Stimulated activated CD8-positive, alpha-beta memory T cell treated with anti-CD3 and anti-CD28 coated beads, Interleukin-4, amount 100 ng/mL, for 1 hour (primary cell): ENCODE measurements around the gene CD82.

Source experiments
- DNase-seq, 2 donors: peaks; one replicate each; pipeline ENCODE4 v3.0.0-alpha.2; 2020; ENCODE audit warnings: low read depth in 2 of 2, low spot score in 1 of 2

Gene CD82, protein sequence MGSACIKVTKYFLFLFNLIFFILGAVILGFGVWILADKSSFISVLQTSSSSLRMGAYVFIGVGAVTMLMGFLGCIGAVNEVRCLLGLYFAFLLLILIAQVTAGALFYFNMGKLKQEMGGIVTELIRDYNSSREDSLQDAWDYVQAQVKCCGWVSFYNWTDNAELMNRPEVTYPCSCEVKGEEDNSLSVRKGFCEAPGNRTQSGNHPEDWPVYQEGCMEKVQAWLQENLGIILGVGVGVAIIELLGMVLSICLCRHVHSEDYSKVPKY

DNA sequence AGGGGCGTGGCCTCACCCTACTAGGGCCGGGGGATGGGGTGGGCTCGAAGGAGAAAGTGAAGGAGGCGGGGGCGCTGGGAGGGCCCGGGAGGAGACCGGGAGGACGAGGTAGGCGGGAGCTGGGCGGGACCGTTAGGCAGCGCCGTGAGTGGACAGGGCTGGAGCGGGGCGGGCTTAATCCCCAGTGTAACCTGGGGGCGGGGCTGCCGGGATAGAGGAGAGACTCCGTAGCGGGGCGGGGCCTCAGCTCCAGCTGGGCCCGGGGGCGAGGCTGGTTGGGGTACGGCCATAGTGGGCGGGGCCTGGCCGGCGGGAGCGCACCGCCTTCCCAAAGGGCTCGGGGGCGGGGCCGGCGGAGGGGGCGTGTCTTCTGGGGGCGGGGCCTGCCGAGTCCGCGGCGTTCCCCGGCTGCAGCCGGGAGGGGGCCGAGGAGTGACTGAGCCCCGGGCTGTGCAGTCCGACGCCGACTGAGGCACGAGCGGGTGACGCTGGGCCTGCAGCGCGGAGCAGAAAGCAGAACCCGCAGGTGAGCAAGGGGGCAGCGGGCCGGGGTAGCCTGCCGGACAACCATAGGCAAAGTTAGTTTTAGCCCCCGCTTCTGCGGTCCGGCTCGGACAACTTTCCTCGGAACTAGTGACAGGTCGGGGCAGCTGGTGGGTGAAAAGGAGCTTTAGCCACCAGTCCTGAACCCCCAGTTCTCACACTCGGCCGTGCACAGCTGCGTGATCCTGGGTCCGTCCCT is at the start of gene CD82:
Gene CD82, plus strand, starts transcription at position 453 of the 742 bp plus-strand sequence. CDS start 29,000 bp downstream, outside the sequence.
- DNase-seq, result peak; percentile 93 to 95

DNA sequence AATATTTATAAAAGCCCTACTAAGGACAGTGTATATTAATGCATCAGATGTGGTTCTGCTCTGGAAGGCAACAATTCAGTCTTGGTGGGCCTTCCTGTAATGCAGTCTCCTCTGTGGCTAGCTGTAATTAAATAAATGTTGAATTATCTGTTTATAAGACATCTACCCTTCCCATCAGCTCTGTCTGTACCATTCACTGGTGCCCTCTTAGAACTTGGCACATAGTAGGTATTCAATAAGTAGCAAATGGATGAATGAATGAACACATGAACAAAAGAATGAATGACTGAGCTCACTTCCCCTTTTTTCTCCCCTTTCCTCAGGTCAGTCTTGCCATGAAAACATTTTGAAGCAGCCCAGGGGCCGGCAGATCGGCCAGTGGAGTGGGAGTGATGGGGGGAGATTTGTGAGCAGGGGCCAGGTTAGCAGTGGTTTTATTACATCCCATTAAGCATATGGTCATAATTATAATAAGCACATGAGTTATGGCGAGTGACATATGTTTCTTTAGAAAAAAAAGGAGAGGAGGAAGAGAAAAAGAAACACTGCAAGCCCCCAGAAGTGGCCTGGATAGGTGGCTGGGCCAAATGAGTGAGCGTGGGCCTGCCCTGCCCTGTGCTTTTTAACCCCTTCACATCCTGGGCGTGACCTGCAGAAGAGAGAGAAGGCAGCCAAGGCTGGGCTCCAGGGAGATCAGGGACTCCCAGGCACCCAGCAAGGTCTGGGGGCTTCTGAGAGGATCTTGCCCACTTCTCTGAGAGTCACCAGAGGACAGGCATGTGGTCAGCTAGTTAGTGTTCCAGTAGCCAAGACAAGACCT is 48.6 kb upstream of the CD82 start:
- no peak for DNase-seq

DNA sequence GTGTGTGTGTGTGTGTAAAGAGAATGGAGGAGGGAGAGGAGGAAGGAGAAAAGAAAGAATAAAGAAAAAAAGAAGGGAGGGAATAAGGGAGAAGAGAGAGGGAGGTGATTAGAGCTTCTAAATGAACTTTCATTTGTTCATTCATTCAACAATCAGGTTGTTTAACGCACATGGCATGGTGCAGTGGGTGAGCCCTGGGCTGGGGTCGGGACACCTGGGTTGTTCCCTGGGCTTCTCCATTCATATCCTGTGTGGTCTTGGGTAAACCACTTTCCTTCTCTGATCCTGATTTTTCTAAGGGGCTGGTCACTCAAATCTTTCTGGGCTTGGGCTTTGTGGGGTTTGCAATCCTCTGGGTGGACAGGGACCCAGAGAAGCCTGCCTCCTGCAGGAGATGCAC is 47.9 kb upstream of the CD82 start:
- DNase-seq, result no peak

DNA sequence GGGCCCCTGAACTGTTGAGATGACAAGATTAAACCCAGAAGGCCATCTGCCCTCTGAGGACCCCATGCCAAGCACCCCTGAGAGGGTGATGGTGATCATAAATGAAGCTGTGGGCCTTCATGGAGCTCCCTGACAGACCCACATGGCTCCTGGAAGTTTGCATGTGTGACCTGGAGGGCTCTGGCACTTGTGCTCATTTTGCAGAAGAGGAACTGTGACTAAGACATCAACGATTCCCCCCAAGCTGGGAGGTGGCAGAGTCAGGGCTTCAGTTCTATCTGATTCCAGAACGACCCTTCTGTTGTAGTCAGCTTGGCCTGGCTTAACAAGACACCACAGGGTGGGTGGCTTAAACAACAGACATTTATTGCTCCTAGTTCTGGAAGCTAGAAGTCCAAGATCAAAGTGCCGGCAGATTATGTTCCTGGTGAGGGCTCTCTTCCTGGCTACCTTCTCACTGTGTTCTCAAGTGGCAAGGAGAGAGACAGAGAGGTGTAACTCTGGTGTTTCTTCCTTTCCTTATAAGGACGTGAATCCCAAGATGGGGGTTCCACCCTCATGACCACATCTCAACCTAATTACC is 46.4 kb upstream of the CD82 start:
- DNase-seq, result no peak

DNA sequence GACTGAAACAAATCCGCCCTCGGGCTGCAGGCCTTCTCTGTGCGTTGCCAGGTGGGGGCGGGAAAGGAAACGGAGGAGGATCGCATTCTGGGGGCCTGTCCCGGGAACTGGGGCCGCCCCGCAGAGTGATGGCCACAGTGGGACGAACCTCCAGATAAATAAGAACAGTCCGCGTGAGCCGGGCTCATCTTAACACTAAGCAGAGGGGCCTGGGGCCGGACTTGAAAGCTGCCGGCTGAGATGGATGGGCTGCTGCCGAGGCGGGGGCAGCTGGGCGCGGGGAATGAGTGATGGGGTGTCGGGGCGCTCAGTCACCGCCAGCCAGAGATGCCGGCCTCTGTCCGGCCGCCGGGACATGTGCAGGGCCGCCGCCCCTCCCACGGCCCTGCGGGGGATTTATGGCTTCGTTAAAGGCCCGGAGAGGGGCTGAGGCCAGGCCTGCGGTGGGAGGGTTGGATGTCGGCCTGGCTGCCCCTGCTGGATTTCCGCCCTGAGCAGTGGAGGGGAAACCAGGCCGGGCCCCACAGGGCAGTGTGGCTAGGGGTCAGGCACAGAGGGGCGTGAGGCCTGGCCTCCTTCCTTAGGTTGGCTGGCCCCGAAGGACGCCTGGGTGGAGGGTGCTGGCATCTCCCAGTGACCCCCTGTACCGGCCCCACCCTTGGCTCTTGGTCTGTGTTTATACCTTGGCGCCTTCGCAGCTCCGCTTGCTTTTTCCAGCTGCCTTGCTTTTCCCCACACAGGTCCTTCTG is 45.3 kb upstream of the CD82 start:
- DNase-seq, result no peak

DNA sequence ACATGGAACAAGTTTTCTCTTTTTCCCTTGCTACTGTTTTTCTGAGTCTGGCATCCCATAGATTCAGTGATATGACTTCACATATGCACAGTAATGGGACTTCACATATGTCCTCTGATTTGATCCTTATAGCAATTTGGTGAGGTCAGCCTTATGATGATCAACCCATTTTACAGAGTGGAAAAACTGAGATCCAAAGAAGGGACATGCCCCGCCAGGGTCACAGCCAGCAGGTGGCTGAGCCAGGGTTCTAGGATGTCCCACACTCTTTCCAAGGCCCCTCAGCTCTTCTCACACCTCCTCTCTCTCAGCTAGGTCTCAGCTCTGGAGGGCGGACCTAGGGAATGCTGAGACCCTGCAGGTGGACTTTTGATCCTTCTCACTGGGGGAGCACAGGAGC is 44.3 kb upstream of the CD82 start:
- DNase-seq, result no peak

DNA sequence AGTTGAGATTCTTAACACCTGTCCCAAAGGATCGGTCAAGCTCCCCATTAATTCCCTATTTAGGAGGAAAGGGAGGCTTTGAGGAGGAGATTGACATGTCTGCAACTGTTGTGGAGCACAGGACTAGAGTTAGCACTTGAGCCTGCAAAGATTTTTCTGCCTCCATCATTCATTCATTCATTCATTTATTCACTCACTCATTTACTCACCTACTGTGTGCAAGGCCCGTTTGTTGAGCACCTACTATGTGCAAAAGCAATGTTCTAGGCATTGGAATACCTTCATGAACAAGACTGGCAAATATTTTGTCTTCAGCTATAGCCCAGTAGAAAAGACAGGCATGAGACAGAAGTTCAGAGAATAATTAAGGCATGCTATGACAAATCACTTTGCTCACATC is 43.2 kb upstream of the CD82 start:
- DNase-seq, result no peak

DNA sequence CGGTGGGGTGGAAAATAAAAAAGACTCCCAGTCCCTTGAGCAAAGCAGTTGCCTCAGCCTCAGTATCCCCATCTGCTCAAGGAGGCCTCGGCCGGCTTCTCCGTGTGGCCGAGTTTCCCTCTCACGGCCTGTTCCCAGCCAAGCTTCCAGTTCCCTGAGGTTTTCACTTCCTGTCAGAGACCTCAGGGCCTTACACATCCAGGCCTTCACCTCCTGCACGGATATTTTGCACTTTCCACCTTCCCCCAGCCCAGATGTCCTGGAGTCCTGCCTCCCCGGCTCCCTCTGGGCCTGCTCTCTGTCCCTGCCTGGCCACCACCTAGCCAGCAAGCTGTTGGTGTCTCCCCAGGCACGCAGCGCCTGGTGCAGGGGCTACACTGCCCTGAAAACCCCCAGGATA is 41.1 kb upstream of the CD82 start:
- no peak for DNase-seq

DNA sequence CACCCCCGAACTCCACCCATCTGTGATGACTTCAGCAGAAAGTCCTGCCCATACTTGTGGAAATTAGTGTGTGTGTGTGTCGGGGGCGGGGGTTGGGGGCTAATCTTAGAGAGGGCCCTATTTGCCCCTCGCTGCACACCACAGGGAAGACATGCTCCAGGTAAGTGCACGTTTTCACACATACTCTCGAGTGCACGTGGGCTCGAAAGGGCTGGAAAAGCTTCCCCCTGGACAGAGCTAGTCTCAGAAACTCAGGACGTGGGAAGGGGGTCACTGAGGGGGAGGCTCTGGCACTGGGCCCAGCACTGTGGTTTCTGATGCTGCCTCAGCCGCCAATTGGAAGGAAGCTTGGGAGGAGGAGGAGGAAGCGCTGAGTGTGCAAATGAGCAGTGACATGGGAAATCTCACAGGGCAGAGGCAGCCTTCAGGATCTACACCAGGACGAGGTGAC is 40.7 kb upstream of the CD82 start:
- DNase-seq, result no peak

DNA sequence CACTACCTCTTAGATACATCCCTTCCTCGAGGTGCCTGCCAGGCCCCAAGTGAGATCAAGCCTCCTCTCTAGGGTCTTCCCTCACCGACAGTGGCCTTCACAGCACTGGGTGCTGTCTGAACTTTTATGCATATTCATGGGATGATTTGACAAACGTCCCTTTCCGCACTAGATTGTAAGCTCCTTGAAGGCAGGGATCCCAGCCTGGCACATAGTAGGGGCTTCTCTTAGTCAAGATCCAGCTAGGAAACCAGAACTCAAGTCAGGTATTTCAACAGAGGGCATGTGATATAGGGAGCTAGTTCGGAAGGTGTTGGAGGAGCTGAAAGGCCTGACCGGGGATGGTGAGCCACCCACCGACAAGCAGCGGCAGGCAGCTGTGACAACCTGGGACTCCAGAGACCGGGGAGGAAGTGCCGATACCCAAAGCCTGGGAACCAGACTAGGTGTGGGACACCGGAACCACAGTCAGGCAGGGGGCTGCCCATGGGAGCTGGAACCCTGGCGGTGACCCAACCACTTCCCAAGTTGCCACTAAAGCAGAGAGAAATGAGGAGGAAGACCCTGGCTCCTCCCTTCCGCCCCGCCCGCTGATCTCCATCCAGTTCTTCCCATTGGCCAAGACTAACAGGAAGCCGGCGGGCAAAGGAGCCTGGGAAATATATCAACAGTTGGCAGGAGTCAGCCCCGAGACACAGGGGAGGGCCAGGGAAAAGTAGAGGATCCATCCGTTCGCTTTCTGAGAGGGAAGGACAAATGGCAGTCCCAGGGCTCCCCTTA is 39.8 kb upstream of the CD82 start:
- no peak for DNase-seq

DNA sequence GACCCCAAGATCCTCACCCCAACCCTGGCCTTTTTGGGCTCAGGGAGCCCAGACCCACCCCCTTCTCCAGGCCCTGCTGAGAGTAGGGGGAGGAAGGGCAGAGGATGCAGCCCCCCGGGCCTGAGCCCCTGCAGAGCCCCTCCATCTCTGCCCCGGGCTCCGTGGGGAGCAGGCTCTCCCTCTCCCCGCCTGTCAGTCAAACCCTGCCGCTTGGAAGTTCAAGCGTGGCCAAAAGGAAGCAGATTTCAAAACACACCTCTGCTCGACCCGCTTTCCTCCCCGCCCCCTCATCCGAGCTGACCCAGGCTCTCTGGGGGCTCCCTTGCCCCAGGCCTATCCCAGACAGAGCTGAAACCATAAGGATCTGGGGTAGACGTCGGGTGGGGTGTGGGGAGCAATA is 39.0 kb upstream of the CD82 start:
- no peak for DNase-seq

DNA sequence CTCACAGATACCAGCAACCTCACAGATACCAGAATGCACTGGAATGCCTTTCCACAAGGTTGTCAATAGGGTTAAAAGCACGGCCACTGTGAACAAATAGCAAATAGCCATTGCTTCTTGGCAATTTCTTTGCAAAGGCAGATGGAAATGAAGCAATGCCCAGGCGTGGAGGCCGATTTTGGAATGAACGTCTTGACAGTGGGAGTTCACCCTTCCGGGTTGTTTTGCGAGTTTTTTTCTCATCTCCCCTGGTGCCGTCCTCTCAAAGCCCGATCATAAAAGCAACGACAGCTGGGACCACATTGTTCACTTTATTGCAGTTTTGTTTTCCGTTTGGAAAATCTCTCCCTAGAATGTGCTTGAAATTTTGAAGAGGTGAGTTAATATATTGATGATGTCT is 38.0 kb upstream of the CD82 start:
- no peak for DNase-seq

DNA sequence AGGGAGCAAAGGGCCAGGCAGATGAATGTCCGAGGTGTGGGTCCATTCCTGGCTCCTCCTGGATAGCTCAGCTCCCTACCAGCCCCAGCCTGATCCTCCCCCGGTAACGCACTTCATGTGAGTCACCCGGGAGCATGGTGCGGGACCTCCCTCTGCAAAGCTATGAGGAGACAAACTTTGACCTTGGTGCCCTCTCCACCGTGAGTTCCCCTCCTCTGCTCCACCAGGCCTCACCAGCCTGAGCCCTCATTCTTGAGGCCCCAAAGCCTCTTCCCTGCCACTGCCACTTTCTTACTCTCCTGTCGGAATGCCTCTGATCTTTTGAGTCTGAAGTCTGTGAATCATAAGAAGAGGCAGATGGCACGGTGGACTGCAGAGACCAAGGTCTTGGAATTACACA is 37.4 kb upstream of the CD82 start:
- no peak for DNase-seq

DNA sequence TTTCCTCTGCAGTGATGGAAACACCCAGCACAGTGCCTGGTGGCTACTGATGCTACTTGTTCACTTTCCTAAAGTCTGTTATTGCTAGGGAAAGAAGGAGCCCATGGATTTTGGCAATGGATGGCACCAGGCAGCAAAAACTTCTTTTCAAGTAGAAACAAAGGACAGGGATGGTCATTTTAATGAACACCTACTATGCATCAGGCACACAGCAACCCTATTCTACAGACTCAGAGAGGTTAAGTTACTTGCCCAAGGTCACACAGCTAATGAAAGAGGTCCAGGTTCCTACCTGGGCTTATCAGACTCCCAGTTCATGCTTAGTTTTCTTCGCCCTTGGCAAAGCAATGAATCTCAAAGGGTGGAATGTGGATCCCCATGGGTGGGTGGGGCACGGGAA is 36.9 kb upstream of the CD82 start:
- no peak for DNase-seq

DNA sequence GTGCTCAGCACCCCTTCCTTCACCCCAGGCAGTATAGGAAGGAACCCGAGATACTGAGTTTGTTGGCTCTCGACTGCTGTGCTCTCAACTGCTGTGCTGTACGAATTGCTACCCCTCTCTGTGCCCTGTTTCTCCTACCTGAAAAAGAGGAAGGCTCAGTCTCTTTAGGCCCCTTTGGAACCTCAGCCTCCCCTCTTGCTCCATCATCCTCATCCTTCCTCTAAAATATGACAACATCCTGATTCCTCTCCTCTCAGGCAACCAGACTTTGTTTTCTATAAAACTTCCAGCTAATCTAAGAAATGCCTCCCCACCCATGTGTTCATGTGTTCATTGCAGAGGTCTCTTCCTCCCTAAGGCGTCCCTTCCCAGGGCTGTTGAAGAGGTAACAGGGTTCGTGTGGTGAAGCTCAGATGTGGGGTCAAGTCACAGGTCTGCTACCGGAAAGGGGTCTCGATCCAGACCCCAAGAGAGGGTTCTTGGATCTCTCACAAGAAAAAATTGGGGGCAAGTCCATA is 35.5 kb upstream of the CD82 start:
- no peak for DNase-seq

DNA sequence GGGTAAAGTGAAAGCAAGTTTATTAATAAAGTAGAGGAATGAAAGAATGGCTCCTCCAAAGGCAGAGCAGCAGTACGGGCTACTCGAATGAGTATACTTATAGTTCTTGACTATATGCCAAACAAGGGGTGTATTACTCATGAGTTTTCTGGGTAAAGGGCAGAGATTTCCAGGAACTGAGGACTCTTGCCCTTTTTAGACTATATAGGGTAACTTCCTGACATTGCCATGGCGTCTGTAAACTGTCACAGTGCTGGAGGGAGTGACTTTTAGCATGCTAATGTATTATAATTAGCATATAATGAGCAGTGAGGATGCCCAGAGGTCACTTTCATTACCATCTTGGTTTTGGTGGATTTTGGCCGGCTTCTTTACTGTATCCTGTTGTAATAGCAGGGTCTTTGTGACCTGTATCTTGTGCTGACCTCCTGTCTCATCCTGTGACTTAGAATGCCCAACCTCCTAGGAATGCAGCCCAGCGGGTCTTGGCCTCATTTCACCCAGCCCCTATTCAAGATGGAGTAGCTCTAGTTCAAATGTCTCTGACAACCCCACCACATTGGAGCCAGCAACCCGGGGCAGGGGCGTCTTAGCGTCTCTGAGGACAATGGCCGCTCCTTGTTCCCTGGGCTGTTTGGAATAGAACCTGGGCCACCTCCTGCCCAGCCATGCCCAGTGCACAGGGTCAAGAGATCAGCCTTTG is 34.9 kb upstream of the CD82 start:
- no peak for DNase-seq

DNA sequence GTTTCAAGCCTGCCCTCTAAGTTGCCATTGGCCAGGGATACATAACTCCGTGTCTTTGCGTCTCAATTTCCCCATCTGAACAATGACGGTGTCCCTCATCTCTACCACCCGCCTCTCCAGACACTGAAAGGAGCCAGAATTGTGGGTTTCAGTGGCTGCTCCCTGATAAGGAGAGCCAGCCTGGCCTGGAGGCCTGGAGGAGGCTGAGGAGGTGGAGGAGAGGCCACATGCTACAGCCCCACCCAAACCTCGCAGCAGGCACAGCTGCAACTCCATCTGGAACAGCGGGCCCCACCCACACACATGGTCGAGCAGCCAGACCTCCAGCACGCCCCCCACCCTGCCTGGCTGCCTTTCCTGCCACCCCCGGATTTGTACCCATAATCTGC is 34.4 kb upstream of the CD82 start:
- no peak for DNase-seq

DNA sequence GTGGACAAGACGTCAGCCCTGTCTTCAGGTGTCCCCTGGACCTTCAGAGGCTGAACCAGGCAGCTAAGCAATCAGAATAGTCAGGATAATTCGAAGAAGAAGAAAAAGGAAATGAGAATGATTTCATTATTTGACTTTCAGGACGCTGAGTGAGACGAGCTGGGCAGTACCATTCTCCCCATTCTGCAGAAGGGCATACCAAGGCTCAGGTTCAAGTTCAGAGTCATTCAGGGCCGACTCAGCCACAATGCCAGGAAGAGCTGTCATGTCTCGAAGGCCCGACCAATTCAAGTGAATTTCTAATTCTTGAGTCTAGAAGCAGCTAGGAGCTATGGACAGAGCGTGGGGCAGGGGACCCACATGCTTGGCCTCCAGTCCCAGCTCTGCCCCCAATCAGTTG is 33.8 kb upstream of the CD82 start:
- DNase-seq, result no peak

DNA sequence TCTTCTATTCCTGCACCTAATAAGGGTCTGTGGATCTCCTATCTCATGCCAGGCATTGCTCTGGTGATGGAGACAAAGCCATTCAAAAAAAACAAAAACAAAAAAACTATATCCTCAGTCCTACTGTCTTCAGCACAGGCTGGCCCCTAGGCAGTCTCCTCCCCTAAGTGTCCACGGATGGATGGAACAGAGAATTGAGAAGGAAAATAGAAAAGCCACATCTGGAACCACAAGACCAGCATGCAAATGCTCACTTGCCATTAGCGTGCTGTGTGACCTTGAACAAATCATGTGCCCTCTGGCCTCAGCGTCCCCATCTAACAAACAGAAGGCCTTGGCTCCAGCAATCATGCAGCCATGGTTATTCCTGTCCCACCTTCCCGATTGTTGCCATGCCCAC is 32.7 kb upstream of the CD82 start:
- no peak for DNase-seq
